A673 (cell line): Measurements from ENCODE around the gene FHIT. TPM values are rescaled to one million over a fixed set of nuclear protein-coding genes. Genes with fewer than 3 reads are reported as not detected.

Experiments
- BruUV-seq: library from RNA; stranded (reverse); fragments of 400-500 nt; replicated peaks from 2 replicates; lab custom pipeline; 2021; lab: Mats Ljungman, UMichigan
- CTCF ChIA-PET: fragments of 300-600 bp; sonication (Branson Sonifier 250); formaldehyde crosslinking; loops from one replicate; lab custom pipeline; 2022; ENCODE audit warnings: antibody characterized with exemption; lab: Charles Lee
- POLR2A ChIA-PET: fragments of 300-600 bp; sonication (Branson Sonifier 250); formaldehyde crosslinking; loops from one replicate; lab custom pipeline; 2022; ENCODE audit warnings: antibody characterized with exemption; ENCODE audit not compliant: low non-redundant PET; lab: Charles Lee
- DNase-seq: peaks from one replicate; pipeline ENCODE4 v3.0.0-alpha.2; 2015; ENCODE audit warnings: low spot score
- H3K27ac ChIP-seq: fragments of 200-600 bp; sonication (generic); 2 replicates; pipeline ENCODE4 v1.5.1; 2016; ENCODE audit warnings: mixed run types, low read depth, mild to moderate bottlenecking, mixed read lengths, antibody characterized with exemption, low read length; ENCODE audit not compliant: poor library complexity, severe bottlenecking
- H3K27me3 ChIP-seq: fragments of 200-600 bp; sonication (generic); replicated peaks from 2 replicates; pipeline ENCODE4 v1.6.1; 2017; ENCODE audit warnings: mixed run types, low read depth, mild to moderate bottlenecking, mixed read lengths, antibody characterized with exemption, low read length; ENCODE audit not compliant: insufficient read depth, poor library complexity
- H3K36me3 ChIP-seq: fragments of 200-600 bp; sonication (generic); 2 replicates; pipeline ENCODE4 v1.6.1; 2016; ENCODE audit warnings: mixed run types, mild to moderate bottlenecking, mixed read lengths, antibody characterized with exemption, low read length; ENCODE audit not compliant: insufficient read depth, poor library complexity, severe bottlenecking
- H3K4me1 ChIP-seq: fragments of 200-600 bp; sonication (generic); 2 replicates; pipeline ENCODE4 v1.6.1; 2017; ENCODE audit warnings: mixed run types, mild to moderate bottlenecking, mixed read lengths, antibody characterized with exemption, low read length; ENCODE audit not compliant: insufficient read depth, poor library complexity, severe bottlenecking
- H3K4me3 ChIP-seq: fragments of 200-600 bp; sonication (generic); 2 replicates; pipeline ENCODE4 v1.5.1; 2016; ENCODE audit warnings: low read depth, mixed run types, mild to moderate bottlenecking, mixed read lengths, low read length; ENCODE audit not compliant: poor library complexity, severe bottlenecking
- H3K9me3 ChIP-seq: fragments of 200-600 bp; sonication (generic); 2 replicates; pipeline ENCODE4 v1.6.1; 2016; ENCODE audit warnings: mixed run types, low read depth, mild to moderate bottlenecking, mixed read lengths, antibody characterized with exemption, low read length; ENCODE audit not compliant: poor library complexity, severe bottlenecking
- CTCF ChIP-seq: fragments of 300-800, 200-600 bp; sonication (generic); conservative IDR thresholded peaks from 2 replicates; pipeline ENCODE4 v1.5.1; 2017; ENCODE audit warnings: low read depth, mild to moderate bottlenecking, antibody characterized with exemption, low read length, moderate library complexity, mixed read lengths
- EZH2 ChIP-seq: fragments of 200-600 bp; sonication (generic); IDR thresholded peaks from 2 replicates; pipeline ENCODE4 v1.6.1; 2017; ENCODE audit warnings: borderline replicate concordance, low read depth, mild to moderate bottlenecking, mixed read lengths, antibody characterized with exemption, low read length; ENCODE audit not compliant: poor library complexity, severe bottlenecking
- intact Hi-C: fragments of 100-400 bp; cut with micrococcal nuclease; formaldehyde crosslinking; loops from one replicate; pipeline ENCODE4 v1.10.0; 2022; ENCODE audit not compliant: unreplicated experiment
- total RNA-seq: library from RNA; stranded (reverse); gene quantifications from 2 replicates; pipeline ENCODE4 v1.2.3, GENCODE V29; 2021

The FHIT gene
- total RNA-seq, 1 experiment from 2014 or later = not detected

GRCh38 chr3:60812502-60812901 lies 438.8 kb downstream of the FHIT start:
- no peaks in the 10 kb centered on the region for H3K27me3 ChIP-seq
- POLR2A ChIA-PET = no interaction called here
- no TSS peak for BruUV-seq
- intact Hi-C loops = no loop called here
- no peaks in the 10 kb centered on the region for H3K9me3 ChIP-seq
- no peaks in the 10 kb centered on the region for H3K36me3 ChIP-seq
- TF ChIP-seq EZH2 = no peak
- TF ChIP-seq CTCF = no peak
- no peak overlapping the region for H3K27ac ChIP-seq
- DNase-seq = no peak
- CTCF ChIA-PET = no interaction called here
- H3K4me1 ChIP-seq = no peaks in the 10 kb centered on the region
- no peak overlapping the region for H3K4me3 ChIP-seq

- no peak for TF ChIP-seq CTCF
- TF ChIP-seq EZH2 = no peak
- BruUV-seq = no TSS peak
- Histone ChIP-seq H3K36me3 (no peaks in the 10 kb centered on the region), H3K27me3 (no peaks in the 10 kb centered on the region), H3K9me3 (no peaks in the 10 kb centered on the region), H3K4me3 (no peak overlapping the region), H3K27ac (no peak overlapping the region), H3K4me1 (no peaks in the 10 kb centered on the region)
- intact Hi-C loops = no loop called here
- ChIA-PET CTCF (no interaction called here), POLR2A (no interaction called here)
- DNase-seq = no peak
Measured at GRCh38 chr3:60810881-60811280, 440.4 kb downstream of the FHIT start.

GRCh38 chr3:60809857-60810610 lies 441.2 kb downstream of the FHIT start:
- BruUV-seq = no TSS peak
- intact Hi-C loops = no loop called here

More at GRCh38 chr3:60809857-60810610, 441.2 kb downstream of the FHIT start:
- H3K9me3 ChIP-seq = no peaks in the 10 kb centered on the region
- H3K4me3 ChIP-seq = no peak overlapping the region
- DNase-seq = peak; percentile 4
- ChIA-PET CTCF (no interaction called here), POLR2A (no interaction called here)
- H3K36me3 ChIP-seq = no peaks in the 10 kb centered on the region
- H3K27ac ChIP-seq = no peak overlapping the region
- TF ChIP-seq EZH2 (no peak), CTCF (no peak)
- H3K27me3 ChIP-seq = no peaks in the 10 kb centered on the region
- H3K4me1 ChIP-seq = no peaks in the 10 kb centered on the region
